SK-N-SH treated with all-trans-retinoic acid at 6 μM for 48 hours (cell line): ENCODE data around the gene RAB7A.

Source experiments
- ATAC-seq: fragments of 200-7000 bp; cut with Tn5 transposase; 3 replicates; pipeline ENCODE4 v1.9.1; 2020; ENCODE audit warnings: mild to moderate bottlenecking, moderate library complexity
- ARNTL ChIP-seq: fragments of 450-650 bp; formaldehyde crosslinking; IDR thresholded peaks from 2 replicates; pipeline ENCODE4 v1.5.0; 2020; ENCODE audit warnings: low read depth, mild to moderate bottlenecking, moderate library complexity, borderline replicate concordance
- BACH2 ChIP-seq: fragments of 250-450 bp; sonication (Bioruptor Pico); IDR thresholded peaks from 2 replicates; pipeline ENCODE4 v1.9.0; 2021; ENCODE audit warnings: mild to moderate bottlenecking, borderline replicate concordance
- CREB5 ChIP-seq: fragments of 250-450 bp; sonication (Bioruptor Pico); IDR thresholded peaks from 2 replicates; pipeline ENCODE4 v1.5.1; 2020; ENCODE audit warnings: low read depth, mild to moderate bottlenecking, moderate library complexity
- CSDC2 ChIP-seq: fragments of 250-450 bp; sonication (Bioruptor Pico); IDR thresholded peaks from 2 replicates; pipeline ENCODE4 v1.5.0; 2020; ENCODE audit warnings: mild to moderate bottlenecking, moderate library complexity
- CSRNP3 ChIP-seq: fragments of 250-450 bp; sonication (Bioruptor Pico); IDR thresholded peaks from 2 replicates; pipeline ENCODE4 v1.5.1; 2021; ENCODE audit warnings: mild to moderate bottlenecking, moderate library complexity
- ESRRG ChIP-seq: fragments of 250-450 bp; sonication (Bioruptor Pico); IDR thresholded peaks from 2 replicates; pipeline ENCODE4 v1.6.1; 2021; ENCODE audit warnings: mild to moderate bottlenecking
- GLIS3 ChIP-seq: fragments of 250-450 bp; sonication (Bioruptor Pico); IDR thresholded peaks from 2 replicates; pipeline ENCODE4 v1.5.0; 2020; ENCODE audit warnings: mild to moderate bottlenecking, moderate library complexity
- ISL1 ChIP-seq: fragments of 250-450 bp; sonication (Bioruptor Pico); IDR thresholded peaks from 2 replicates; pipeline ENCODE4 v2.1.2; 2022; ENCODE audit warnings: mild to moderate bottlenecking, moderate library complexity
- OSR1 ChIP-seq: fragments of 250-450 bp; sonication (Bioruptor Pico); IDR thresholded peaks from 2 replicates; pipeline ENCODE4 v1.8.0; 2022; ENCODE audit warnings: moderate library complexity, mild to moderate bottlenecking, inconsistent platforms
- POU6F1 ChIP-seq: fragments of 250-450 bp; sonication (Bioruptor Pico); IDR thresholded peaks from 2 replicates; pipeline ENCODE4 v1.8.0; 2021; ENCODE audit warnings: low read depth, mild to moderate bottlenecking, moderate library complexity, borderline replicate concordance
- PPARA ChIP-seq: fragments of 250-450 bp; sonication (Bioruptor Pico); IDR thresholded peaks from 2 replicates; pipeline ENCODE4 v1.5.0; 2020; ENCODE audit warnings: mild to moderate bottlenecking, borderline replicate concordance
- RARB ChIP-seq: fragments of 250-450 bp; sonication (Bioruptor Pico); IDR thresholded peaks from 2 replicates; pipeline ENCODE4 v1.8.0; 2021; ENCODE audit warnings: mild to moderate bottlenecking, moderate library complexity
- SNAI2 ChIP-seq: fragments of 250-450 bp; sonication (Bioruptor Pico); IDR thresholded peaks from 2 replicates; pipeline ENCODE4 v1.5.0; 2020; ENCODE audit warnings: mild to moderate bottlenecking, moderate library complexity
- TCF4 ChIP-seq: fragments of 250-450 bp; sonication (Bioruptor Pico); IDR thresholded peaks from 2 replicates; pipeline ENCODE4 v1.8.0; 2021; ENCODE audit warnings: mild to moderate bottlenecking, moderate library complexity, borderline replicate concordance
- TOX ChIP-seq: fragments of 250-450 bp; sonication (Bioruptor Pico); IDR thresholded peaks from 2 replicates; pipeline ENCODE4 v1.8.0; 2021; ENCODE audit warnings: mild to moderate bottlenecking, moderate library complexity, borderline replicate concordance
- TSHZ2 ChIP-seq: fragments of 250-450 bp; sonication (Bioruptor Pico); IDR thresholded peaks from 2 replicates; pipeline ENCODE4 v1.5.0; 2020; ENCODE audit warnings: mild to moderate bottlenecking, moderate library complexity
- ZC3H10 ChIP-seq: fragments of 250-450 bp; sonication (Bioruptor Pico); IDR thresholded peaks from 2 replicates; pipeline ENCODE4 v1.5.1; 2021; ENCODE audit warnings: mild to moderate bottlenecking, moderate library complexity
- ZFP3 ChIP-seq: fragments of 250-450 bp; sonication (Bioruptor Pico); IDR thresholded peaks from 2 replicates; pipeline ENCODE4 v1.5.0; 2020; ENCODE audit warnings: mild to moderate bottlenecking, moderate library complexity
- ZFP30 ChIP-seq: fragments of 450-650 bp; formaldehyde crosslinking; IDR thresholded peaks from 2 replicates; pipeline ENCODE4 v1.5.0; 2022; ENCODE audit warnings: mild to moderate bottlenecking, moderate library complexity
- ZNF565 ChIP-seq: fragments of 450-650 bp; formaldehyde crosslinking; conservative IDR thresholded peaks from 2 replicates; pipeline ENCODE4 v1.5.0; 2020; ENCODE audit warnings: low read depth, mild to moderate bottlenecking, moderate library complexity
- ZNF70 ChIP-seq: fragments of 450-650 bp; formaldehyde crosslinking; IDR thresholded peaks from 2 replicates; pipeline ENCODE4 v1.5.0; 2020; ENCODE audit warnings: mild to moderate bottlenecking, moderate library complexity
- ZNF8 ChIP-seq: fragments of 450-650 bp; formaldehyde crosslinking; IDR thresholded peaks from 2 replicates; pipeline ENCODE4 v1.5.0; 2020; ENCODE audit warnings: mild to moderate bottlenecking, moderate library complexity

Gene RAB7A

GRCh38 chr3:128720891-128721290 is 5.1 kb upstream of the RAB7A start:
- ATAC-seq: no peak
- no peak for TF ChIP-seq OSR1 (CRISPR knock-in tag)
- TF ChIP-seq ZNF565 (CRISPR knock-in tag): no peak
- TF ChIP-seq SNAI2: no peak
- TF ChIP-seq RARB: no peak

GRCh38 chr3:128723477-128723876 is 2.5 kb upstream of the RAB7A start:
- TF ChIP-seq ZNF70 (CRISPR knock-in tag) (no peak), CSDC2 (no peak), PPARA (CRISPR knock-in tag) (no peak), ESRRG (CRISPR knock-in tag) (no peak), ZC3H10 (no peak), BACH2 (CRISPR knock-in tag) (no peak), TCF4 (no peak), ARNTL (no peak), CREB5 (CRISPR knock-in tag) (no peak)
- no peak for ATAC-seq

GRCh38 chr3:128725547-128726022 is 398 bp upstream of the RAB7A start:
- TF ChIP-seq ARNTL: 0 out of 2 replicates have a peak, but pooled peaks have one; percentile 46
- TF ChIP-seq TOX: no peak
- TF ChIP-seq BACH2 (CRISPR knock-in tag): 0 out of 2 replicates have a peak, but pooled peaks have one; percentile 74
- no peak for TF ChIP-seq PPARA (CRISPR knock-in tag)
- no peak for TF ChIP-seq ZC3H10
- peak; percentile 90 for TF ChIP-seq TSHZ2 (CRISPR knock-in tag)
- TF ChIP-seq ZNF8 (CRISPR knock-in tag): 0 out of 2 replicates have a peak, but pooled peaks have one; percentile 25
- no peak for TF ChIP-seq POU6F1
- no peak for TF ChIP-seq CSRNP3 (CRISPR knock-in tag)
- TF ChIP-seq ZFP3 (CRISPR knock-in tag): no peak
- TF ChIP-seq ZNF565 (CRISPR knock-in tag): 0 out of 2 replicates have a peak, but pooled peaks have one; percentile 77
- no peak for TF ChIP-seq SNAI2
- 0 out of 2 replicates have a peak, but pooled peaks have one; percentile 37 for TF ChIP-seq ZNF70 (CRISPR knock-in tag)
- peak; percentile 77; the same call in 1 of the 2 replicates for TF ChIP-seq CSDC2
- 0 out of 2 replicates have a peak, but pooled peaks have one; percentile 19 for TF ChIP-seq ISL1 (CRISPR knock-in tag)
- no peak for TF ChIP-seq OSR1 (CRISPR knock-in tag)
- ATAC-seq: no peak

GRCh38 chr3:128727059-128727458 is 1.1 kb downstream of the RAB7A start:
- ATAC-seq: no peak
- no peak for TF ChIP-seq POU6F1
- TF ChIP-seq BACH2 (CRISPR knock-in tag): no peak
- no peak for TF ChIP-seq GLIS3 (CRISPR knock-in tag)
- TF ChIP-seq SNAI2: no peak
- no peak for TF ChIP-seq ESRRG (CRISPR knock-in tag)
- TF ChIP-seq ISL1 (CRISPR knock-in tag): no peak
- no peak for TF ChIP-seq ARNTL
- no peak for TF ChIP-seq TSHZ2 (CRISPR knock-in tag)
- no peak for TF ChIP-seq ZNF8 (CRISPR knock-in tag)
- no peak for TF ChIP-seq OSR1 (CRISPR knock-in tag)
- no peak for TF ChIP-seq PPARA (CRISPR knock-in tag)
- TF ChIP-seq ZFP30 (CRISPR knock-in tag): no peak
